ENCODE results near the gene PTPRN2.
"Not testable (repeated sequence)": the region's sequence is repeated elsewhere in the genome, so short reads cannot be mapped to it uniquely, and the experiment has no call there.

The PTPRN2 gene

DNA sequence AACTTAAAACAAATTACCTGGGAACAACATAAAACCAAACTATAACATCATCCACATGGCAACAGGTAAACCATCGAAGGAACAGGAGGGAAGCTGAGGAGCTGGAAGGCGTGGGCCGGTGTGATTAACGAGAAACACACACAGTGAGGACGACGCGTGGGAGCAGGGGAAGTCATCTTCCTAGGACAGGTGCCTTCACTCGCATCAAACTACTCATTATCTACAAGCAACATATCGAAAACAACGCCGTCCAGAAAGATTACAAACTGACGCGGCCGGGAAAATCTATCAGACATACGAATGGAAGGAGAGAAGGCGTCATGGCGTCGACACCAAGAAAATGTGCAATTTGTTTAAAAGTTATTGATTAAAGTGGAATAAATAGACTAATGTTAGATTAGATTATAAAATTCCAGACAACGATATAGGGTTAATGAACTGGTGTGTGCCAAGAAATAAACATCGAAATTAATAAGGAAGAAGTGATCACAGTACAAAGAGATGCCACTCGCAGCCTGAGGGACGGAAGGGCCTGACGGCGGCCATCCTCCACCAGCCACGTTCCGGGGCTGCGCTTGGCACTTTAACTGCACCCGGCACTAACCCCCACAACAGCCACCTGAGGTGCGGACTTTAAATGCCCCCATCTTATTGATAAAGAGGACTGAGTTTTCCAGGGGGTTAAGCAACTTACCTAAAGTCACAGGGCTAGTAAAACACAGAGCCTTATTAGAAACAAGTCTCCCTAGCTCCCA lies 669.1 kb downstream of the PTPRN2 start:
- no peaks in the 10 kb centered on the region for H3K4me1 Mint-ChIP-seq
- H3K27me3 Mint-ChIP-seq (ENCODE audit: low read depth, poor library complexity), result peaks cover 31% of the 10 kb centered on the region
- H3K36me3 Mint-ChIP-seq (ENCODE audit: low read depth), result no peaks in the 10 kb centered on the region
- peaks cover 47% of the 10 kb centered on the region for H3K9me3 Mint-ChIP-seq
- H3K4me3 Mint-ChIP-seq, result no peak overlapping the region
- no peak overlapping the region for H3K27ac Mint-ChIP-seq
- TF ChIP-seq, protein P1, sequence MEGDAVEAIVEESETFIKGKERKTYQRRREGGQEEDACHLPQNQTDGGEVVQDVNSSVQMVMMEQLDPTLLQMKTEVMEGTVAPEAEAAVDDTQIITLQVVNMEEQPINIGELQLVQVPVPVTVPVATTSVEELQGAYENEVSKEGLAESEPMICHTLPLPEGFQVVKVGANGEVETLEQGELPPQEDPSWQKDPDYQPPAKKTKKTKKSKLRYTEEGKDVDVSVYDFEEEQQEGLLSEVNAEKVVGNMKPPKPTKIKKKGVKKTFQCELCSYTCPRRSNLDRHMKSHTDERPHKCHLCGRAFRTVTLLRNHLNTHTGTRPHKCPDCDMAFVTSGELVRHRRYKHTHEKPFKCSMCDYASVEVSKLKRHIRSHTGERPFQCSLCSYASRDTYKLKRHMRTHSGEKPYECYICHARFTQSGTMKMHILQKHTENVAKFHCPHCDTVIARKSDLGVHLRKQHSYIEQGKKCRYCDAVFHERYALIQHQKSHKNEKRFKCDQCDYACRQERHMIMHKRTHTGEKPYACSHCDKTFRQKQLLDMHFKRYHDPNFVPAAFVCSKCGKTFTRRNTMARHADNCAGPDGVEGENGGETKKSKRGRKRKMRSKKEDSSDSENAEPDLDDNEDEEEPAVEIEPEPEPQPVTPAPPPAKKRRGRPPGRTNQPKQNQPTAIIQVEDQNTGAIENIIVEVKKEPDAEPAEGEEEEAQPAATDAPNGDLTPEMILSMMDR (IDR thresholded peaks at IDR 0.05), result no peak
- no peak for DNase-seq

DNA sequence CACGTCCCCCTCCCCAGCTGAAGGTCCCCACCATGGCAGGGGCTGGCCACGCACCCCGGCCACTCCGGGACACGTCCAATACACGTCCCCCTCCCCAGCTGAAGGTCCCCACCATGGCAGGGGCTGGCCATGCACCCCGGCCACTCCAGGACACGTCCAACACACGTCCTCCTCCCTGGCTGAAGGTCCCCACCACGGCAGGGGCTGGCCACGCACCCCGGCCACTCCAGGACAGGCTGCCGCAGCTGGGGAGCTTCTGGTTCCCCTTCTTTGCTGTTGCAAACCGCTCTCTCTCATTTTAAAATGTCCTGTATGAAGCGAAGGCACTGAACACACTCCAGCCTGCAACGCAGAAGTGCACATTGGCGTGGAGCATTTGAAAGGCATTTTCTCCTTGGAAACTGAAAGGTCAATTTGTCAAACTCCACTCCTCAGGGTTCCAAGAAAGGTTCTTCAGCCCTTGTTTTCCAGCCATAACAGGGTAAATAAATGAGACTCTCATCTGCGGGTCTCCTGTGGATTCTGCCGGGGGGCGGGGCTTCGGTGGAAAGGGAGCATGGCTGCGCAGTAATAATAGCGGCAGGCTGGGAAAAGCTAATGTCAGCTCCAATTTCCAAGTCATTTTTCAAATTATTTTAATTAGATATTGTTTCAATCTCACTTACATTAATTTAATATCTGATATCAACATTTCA lies 670.5 kb downstream of the PTPRN2 start:
- Mint-ChIP-seq H3K36me3 (ENCODE audit: low read depth) (no peaks in the 10 kb centered on the region), H3K4me3 (no peak overlapping the region), H3K27ac (no peak overlapping the region), H3K27me3 (ENCODE audit: low read depth, poor library complexity) (peaks cover 28% of the 10 kb centered on the region), H3K4me1 (no peaks in the 10 kb centered on the region), H3K9me3 (peaks cover 51% of the 10 kb centered on the region)
- no peak for DNase-seq
- TF ChIP-seq, protein P1 (IDR thresholded peaks at IDR 0.05), result no peak

DNA sequence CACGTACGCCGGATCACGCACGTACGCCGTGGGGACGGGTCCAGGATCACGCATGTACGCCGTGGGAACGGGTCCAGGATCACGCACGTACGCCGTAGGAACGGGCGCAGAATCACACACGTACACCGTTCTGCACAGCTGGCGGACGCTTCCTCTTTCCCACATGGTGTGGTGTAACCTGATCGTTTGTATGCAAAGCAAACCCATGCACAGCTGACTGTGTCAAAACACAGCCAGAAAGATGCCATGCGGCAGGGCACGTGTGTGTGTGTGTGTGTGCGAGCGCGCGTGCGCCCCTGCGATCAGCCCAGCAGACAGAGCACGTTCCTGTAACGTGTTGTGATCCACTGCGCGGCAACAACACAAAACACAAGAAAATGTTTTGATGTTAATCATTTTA lies 677.2 kb downstream of the PTPRN2 start:
- TF ChIP-seq, protein P1 (IDR thresholded peaks at IDR 0.05), result no peak
- H3K36me3 Mint-ChIP-seq (ENCODE audit: low read depth), result no peaks in the 10 kb centered on the region
- H3K4me3 Mint-ChIP-seq, result no peak overlapping the region
- peaks cover 11% of the 10 kb centered on the region for H3K27me3 Mint-ChIP-seq (ENCODE audit: low read depth, poor library complexity)
- peaks cover 39% of the 10 kb centered on the region for H3K9me3 Mint-ChIP-seq
- H3K27ac Mint-ChIP-seq, result no peak overlapping the region
- H3K4me1 Mint-ChIP-seq, result peaks cover 7% of the 10 kb centered on the region
- DNase-seq, result no peak

DNA sequence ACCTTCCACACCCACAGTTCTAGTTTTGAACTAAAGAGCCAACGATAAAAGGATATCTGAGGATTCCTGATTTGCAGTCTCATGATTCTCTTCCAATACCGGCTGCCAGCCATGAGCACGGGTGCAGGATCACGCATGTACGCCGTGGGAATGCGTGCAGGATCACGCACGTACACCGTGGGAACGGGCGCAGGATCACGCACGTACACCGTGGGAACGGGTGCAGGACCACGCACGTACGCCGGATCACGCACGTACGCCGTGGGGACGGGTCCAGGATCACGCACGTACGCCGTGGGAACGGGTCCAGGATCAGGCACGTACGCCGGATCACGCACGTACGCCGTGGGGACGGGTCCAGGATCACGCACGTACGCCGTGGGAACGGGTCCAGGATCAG lies 677.6 kb downstream of the PTPRN2 start:
- not testable (repeated sequence) for H3K4me1 Mint-ChIP-seq; DNase-seq; H3K4me3 Mint-ChIP-seq; H3K36me3 Mint-ChIP-seq (ENCODE audit: low read depth); H3K27ac Mint-ChIP-seq
- H3K9me3 Mint-ChIP-seq, result peaks cover 35% of the 10 kb centered on the region
- peaks cover 11% of the 10 kb centered on the region for H3K27me3 Mint-ChIP-seq (ENCODE audit: low read depth, poor library complexity)

DNA sequence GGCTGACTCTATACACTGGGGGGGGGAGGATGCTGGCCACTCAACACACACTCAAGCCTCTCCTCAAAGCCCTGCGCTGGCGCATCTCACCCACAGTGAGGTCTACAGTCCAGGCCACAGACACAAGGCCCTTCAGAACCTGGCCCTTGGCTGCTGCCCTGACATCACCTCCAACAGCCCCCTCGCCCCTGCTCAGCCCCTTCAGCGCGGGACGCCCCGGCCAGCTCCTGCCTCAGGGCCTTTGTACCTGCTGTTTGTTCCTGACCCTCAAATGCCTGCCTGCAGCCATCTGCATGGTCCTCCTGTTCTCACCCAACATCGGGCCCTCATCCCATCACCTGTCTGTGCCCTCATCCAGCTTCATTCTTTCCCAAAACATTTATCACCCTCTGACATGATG lies 678.3 kb downstream of the PTPRN2 start:
- DNase-seq, result no peak
- peaks cover 16% of the 10 kb centered on the region for H3K4me1 Mint-ChIP-seq
- peaks cover 12% of the 10 kb centered on the region for H3K27me3 Mint-ChIP-seq (ENCODE audit: low read depth, poor library complexity)
- H3K36me3 Mint-ChIP-seq (ENCODE audit: low read depth), result no peaks in the 10 kb centered on the region
- H3K27ac Mint-ChIP-seq, result no peak overlapping the region
- TF ChIP-seq, protein P1 (IDR thresholded peaks at IDR 0.05), result no peak
- H3K4me3 Mint-ChIP-seq, result no peak overlapping the region
- H3K9me3 Mint-ChIP-seq, result peaks cover 29% of the 10 kb centered on the region

DNA sequence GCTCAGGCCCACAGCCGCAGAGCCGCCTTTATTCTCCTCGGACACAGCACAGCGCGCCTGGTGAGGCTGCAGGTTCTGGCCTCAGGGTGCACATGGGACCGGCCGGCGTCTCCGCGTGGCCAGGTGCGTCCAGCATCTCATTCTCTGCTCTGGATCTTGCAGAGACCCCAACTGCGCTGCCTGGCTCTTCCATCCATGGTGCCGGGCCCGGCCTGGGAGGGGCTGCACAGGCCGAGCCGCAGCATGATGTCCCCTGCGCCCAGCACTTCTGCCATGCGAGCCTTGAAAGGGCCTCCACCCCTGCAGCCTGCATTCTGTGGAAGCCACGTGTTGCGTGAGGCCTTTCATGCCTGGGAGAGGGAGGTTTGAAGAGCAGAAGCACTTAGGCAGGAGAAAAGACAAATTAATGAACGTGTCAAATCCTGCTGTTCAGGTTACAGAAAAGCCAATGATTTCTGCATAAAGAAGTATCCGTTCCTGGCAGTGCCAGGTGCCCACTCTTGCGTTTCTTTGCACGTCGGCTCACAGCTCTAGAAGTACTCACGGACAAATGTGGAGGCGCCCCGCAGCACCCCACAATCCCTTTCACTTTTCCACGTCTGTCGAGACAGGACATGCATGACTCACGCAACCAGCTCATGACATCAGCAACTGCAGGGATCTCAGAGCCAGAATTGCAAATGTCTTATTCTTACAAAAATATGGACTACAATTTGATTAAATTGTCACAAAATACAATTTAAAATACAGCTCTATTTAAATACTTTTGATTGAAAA lies 679.4 kb downstream of the PTPRN2 start:
- no peak for DNase-seq
- peaks cover 10% of the 10 kb centered on the region for H3K27me3 Mint-ChIP-seq (ENCODE audit: low read depth, poor library complexity)
- H3K36me3 Mint-ChIP-seq (ENCODE audit: low read depth), result no peaks in the 10 kb centered on the region
- no peak overlapping the region for H3K4me3 Mint-ChIP-seq
- no peak overlapping the region for H3K27ac Mint-ChIP-seq
- peaks cover 22% of the 10 kb centered on the region for H3K9me3 Mint-ChIP-seq
- H3K4me1 Mint-ChIP-seq, result peaks cover 26% of the 10 kb centered on the region
- TF ChIP-seq, protein P1 (IDR thresholded peaks at IDR 0.05), result no peak

All from nephron progenitor cell (in vitro differentiated cells).